ENCODE results near the gene SLC17A3. TPM values are rescaled to one million over a fixed set of nuclear protein-coding genes. Genes with fewer than 3 reads are reported as not detected.

The SLC17A3 gene
- total RNA-seq, 1 donor from 2014 or later: 0.23 TPM

- TF ChIP-seq CTCF (IDR thresholded peaks at IDR 0.05; ENCODE audit: unreplicated experiment): no peak
- Mint-ChIP-seq H3K27me3 (ENCODE audit: unreplicated experiment) (no peaks in the 10 kb centered on the region), H3K4me3 (ENCODE audit: unreplicated experiment) (no peak overlapping the region), H3K27ac (ENCODE audit: unreplicated experiment) (no peak overlapping the region), H3K9me3 (ENCODE audit: unreplicated experiment) (no peaks in the 10 kb centered on the region), H3K4me1 (ENCODE audit: unreplicated experiment) (no peaks in the 10 kb centered on the region), H3K36me3 (ENCODE audit: low read depth, unreplicated experiment) (no peaks in the 10 kb centered on the region)
- no peak for DNase-seq (ENCODE audit: low spot score)
These were observed 33.5 kb upstream of the SLC17A3 start for GRCh38 chr6:25907475-25908014.

GRCh38 chr6:25903467-25904099, 29.5 kb upstream of the SLC17A3 start:
- no peaks in the 10 kb centered on the region for H3K9me3 Mint-ChIP-seq (ENCODE audit: unreplicated experiment)
- no peaks in the 10 kb centered on the region for H3K27me3 Mint-ChIP-seq (ENCODE audit: unreplicated experiment)
- H3K4me1 Mint-ChIP-seq (ENCODE audit: unreplicated experiment): no peaks in the 10 kb centered on the region
- no peak for DNase-seq (ENCODE audit: low spot score)
- no peak overlapping the region for H3K27ac Mint-ChIP-seq (ENCODE audit: unreplicated experiment)
- H3K4me3 Mint-ChIP-seq (ENCODE audit: unreplicated experiment): no peak overlapping the region
- H3K36me3 Mint-ChIP-seq (ENCODE audit: low read depth, unreplicated experiment): no peaks in the 10 kb centered on the region
- no peak for TF ChIP-seq CTCF (IDR thresholded peaks at IDR 0.05; ENCODE audit: unreplicated experiment)

- Mint-ChIP-seq H3K4me1 (ENCODE audit: unreplicated experiment) (no peaks in the 10 kb centered on the region), H3K27me3 (ENCODE audit: unreplicated experiment) (no peaks in the 10 kb centered on the region), H3K36me3 (ENCODE audit: low read depth, unreplicated experiment) (no peaks in the 10 kb centered on the region), H3K27ac (ENCODE audit: unreplicated experiment) (no peak overlapping the region), H3K9me3 (ENCODE audit: unreplicated experiment) (no peaks in the 10 kb centered on the region), H3K4me3 (ENCODE audit: unreplicated experiment) (no peak overlapping the region)
- no peak for TF ChIP-seq CTCF (IDR thresholded peaks at IDR 0.05; ENCODE audit: unreplicated experiment)
- DNase-seq (ENCODE audit: low spot score): no peak
These were observed 28.0 kb upstream of the SLC17A3 start for GRCh38 chr6:25902071-25902470.

- Mint-ChIP-seq H3K4me3 (ENCODE audit: unreplicated experiment) (no peak overlapping the region), H3K36me3 (ENCODE audit: low read depth, unreplicated experiment) (no peaks in the 10 kb centered on the region), H3K9me3 (ENCODE audit: unreplicated experiment) (no peaks in the 10 kb centered on the region), H3K27me3 (ENCODE audit: unreplicated experiment) (no peaks in the 10 kb centered on the region), H3K4me1 (ENCODE audit: unreplicated experiment) (no peaks in the 10 kb centered on the region), H3K27ac (ENCODE audit: unreplicated experiment) (no peak overlapping the region)
- TF ChIP-seq CTCF (IDR thresholded peaks at IDR 0.05; ENCODE audit: unreplicated experiment): no peak
- DNase-seq (ENCODE audit: low spot score): no peak
These were observed 26.8 kb upstream of the SLC17A3 start for GRCh38 chr6:25900843-25901242.

- Mint-ChIP-seq H3K36me3 (ENCODE audit: low read depth, unreplicated experiment) (no peaks in the 10 kb centered on the region), H3K27ac (ENCODE audit: unreplicated experiment) (no peak overlapping the region), H3K4me3 (ENCODE audit: unreplicated experiment) (no peak overlapping the region), H3K4me1 (ENCODE audit: unreplicated experiment) (no peaks in the 10 kb centered on the region), H3K27me3 (ENCODE audit: unreplicated experiment) (no peaks in the 10 kb centered on the region), H3K9me3 (ENCODE audit: unreplicated experiment) (no peaks in the 10 kb centered on the region)
- no peak for DNase-seq (ENCODE audit: low spot score)
- TF ChIP-seq CTCF (IDR thresholded peaks at IDR 0.05; ENCODE audit: unreplicated experiment): no peak
These were observed 25.8 kb upstream of the SLC17A3 start for GRCh38 chr6:25899580-25900408.
